A549 treated with RU486 at 1 μM for 4 hours (cell line): ENCODE data around the gene S100A12. TPM values are rescaled to one million over a fixed set of nuclear protein-coding genes. Genes with fewer than 3 reads are reported as not detected.

Experiments used
- total RNA-seq: library from RNA; stranded (reverse); fragments of 200-300 nt; extraction: Qiagen RNA extraction; gene quantifications from 5 replicates; pipeline ENCODE4 v1.2.3, GENCODE V29; 2022; ENCODE audit warnings: low read depth

The S100A12 gene
- total RNA-seq = not detected in 5 replicates

GRCh38 chr1:153375511-153375910 is at the start of gene S100A12:
S100A12 (minus strand) TSS chr1:153375621; CDS start chr1:153374592, 1,029 bp downstream.

GRCh38 chr1:153415850-153416570 is 40.6 kb upstream of the S100A12 start, which contains the start of gene S100A7A:
S100A7A (plus strand) TSS chr1:153416520; CDS start chr1:153418083, 1,563 bp downstream.

GRCh38 chr1:153390938-153391710 is 15.7 kb upstream of the S100A12 start, which contains the start of gene S100A8:
S100A8 (minus strand) TSS chr1:153391073; CDS start chr1:153390535, 538 bp downstream.

GRCh38 chr1:153357853-153358690 is 17.3 kb downstream of the S100A12 start, which contains the start of gene S100A9:
S100A9 (plus strand) TSS chr1:153357854; CDS start chr1:153358284, 430 bp downstream.

GRCh38 chr1:153348511-153349362 is 26.7 kb downstream of the S100A12 start, which contains the start of gene PGLYRP4:
PGLYRP4 (minus strand) TSS chr1:153348841; CDS start chr1:153347932, 909 bp downstream.

Other genes starting within 250 kb of the S100A12 start
- not detected in 5 replicates for gene SPRR2G, start 224.7 kb downstream of the S100A12 start, total RNA-seq
- gene LELP1, start 172.2 kb downstream of the S100A12 start, total RNA-seq = not detected in 5 replicates
- gene PRR9, start 158.0 kb downstream of the S100A12 start, total RNA-seq = not detected in 5 replicates
- not detected in 5 replicates for gene LORICRIN, start 115.9 kb downstream of the S100A12 start, total RNA-seq
- not detected in 5 replicates for gene PGLYRP3, start 62.7 kb downstream of the S100A12 start, total RNA-seq
- gene PGLYRP4, start 26.8 kb downstream of the S100A12 start, total RNA-seq = not detected in 5 replicates
- gene S100A9, start 17.8 kb downstream of the S100A12 start, total RNA-seq = 0.38 to 2.0 TPM (median 1.1 TPM) in 5 replicates
- not detected in 5 replicates for gene S100A8, start 15.5 kb upstream of the S100A12 start, total RNA-seq
- gene S100A7A, start 40.9 kb upstream of the S100A12 start, total RNA-seq = not detected in 5 replicates
- not detected in 5 replicates for gene S100A7, start 85.0 kb upstream of the S100A12 start, total RNA-seq
- gene S100A6, start 160.4 kb upstream of the S100A12 start, total RNA-seq = 3,071 to 3,604 TPM (median 3,274 TPM) in 5 replicates
- gene S100A5, start 165.3 kb upstream of the S100A12 start, total RNA-seq = 0.42 to 1.1 TPM (median 0.57 TPM) in 5 replicates
- gene S100A4, start 170.2 kb upstream of the S100A12 start, total RNA-seq = 1,522 to 1,903 TPM (median 1,710 TPM) in 5 replicates
- gene S100A3, start 173.6 kb upstream of the S100A12 start, total RNA-seq = 85.7 to 107 TPM (median 98.6 TPM) in 5 replicates
- 17.0 to 31.3 TPM (median 24.8 TPM) in 5 replicates for gene S100A2, start 190.2 kb upstream of the S100A12 start, total RNA-seq
- gene S100A16, start 237.5 kb upstream of the S100A12 start, total RNA-seq = 415 to 520 TPM (median 478 TPM) in 5 replicates
- 0.28 to 0.73 TPM (median 0.45 TPM) in 5 replicates for gene S100A14, start 240.7 kb upstream of the S100A12 start, total RNA-seq